Heart right ventricle (tissue), 16 donors: ENCODE data around the gene MESP2. TPM values are rescaled to one million over a fixed set of nuclear protein-coding genes. Genes with fewer than 3 reads are reported as not detected.

Experiments used
- ATAC-seq, 8 donors: fragments of 200-7000 bp; cut with Tn5 transposase; one replicate each; pipeline ENCODE4 v1.9.1; 2020; ENCODE audit warnings: mild to moderate bottlenecking in 8 of 8, moderate library complexity in 8 of 8, moderate number of reproducible peaks in 1 of 8
- DNase-seq, 2 donors: peaks; one replicate each; pipeline ENCODE4 v3.0.0-alpha.2; 2020
- H3K27ac ChIP-seq, 10 donors: fragments of 200-600 bp; sonication (generic) in 2 of 10; one replicate each; pipeline versions ENCODE4 v1.5.0 to v1.8.0; 2020 to 2022; ENCODE audit warnings: mild to moderate bottlenecking in 3 of 10
- H3K27me3 ChIP-seq, 7 donors: fragments of 200-600 bp; one replicate each; pipeline ENCODE4 v1.8.0; 2021 to 2022; ENCODE audit warnings: mild to moderate bottlenecking in 2 of 7
- H3K36me3 ChIP-seq, 9 donors: fragments of 200-600 bp; sonication (generic) in 1 of 9; one replicate each; pipeline versions ENCODE4 v1.5.0 to v1.8.0; 2020 to 2022; ENCODE audit warnings: mild to moderate bottlenecking in 2 of 9
- H3K4me1 ChIP-seq, 9 donors: fragments of 200-600 bp; sonication (generic) in 1 of 9; one replicate each; pipeline versions ENCODE4 v1.5.0 to v1.8.0; 2020 to 2022; ENCODE audit warnings: mild to moderate bottlenecking in 4 of 9
- H3K4me3 ChIP-seq, 10 donors: fragments of 200-600 bp; sonication (generic) in 2 of 10; one replicate each; pipeline versions ENCODE4 v1.5.0 to v1.8.0; 2020 to 2022; ENCODE audit warnings: mild to moderate bottlenecking in 7 of 10, moderate library complexity in 2 of 10
- H3K9me3 ChIP-seq, 11 donors: fragments of 200-600 bp in 10 of 11; sonication (generic) in 2 of 11; one replicate each; pipeline versions ENCODE4 v1.5.0 to v1.8.0; 2013 to 2022; ENCODE audit warnings: mild to moderate bottlenecking in 2 of 11, control low read depth in 1 of 11, moderate library complexity in 1 of 11
- CTCF ChIP-seq, 9 donors: fragments of 200-600 bp; sonication (generic) in 2 of 9; IDR thresholded peaks; one replicate each; pipeline versions ENCODE4 v1.5.0 to v1.8.0; 2021 to 2022; ENCODE audit warnings: antibody characterized with exemption in 9 of 9, mild to moderate bottlenecking in 5 of 9, moderate library complexity in 1 of 9
- WGBS, 2 donors: extraction: QIAGEN DNeasy Blood & Tissue Kit; methylation state at CpG; one replicate each; pipeline ENCODE4 v1.1.7; 2013; ENCODE audit warnings: inconsistent platforms in 1 of 2; 5-methylcytosine and 5-hydroxymethylcytosine counted together
- intact Hi-C, 10 donors: fragments of 100-400 bp; cut with DNase I; formaldehyde crosslinking; loops; one replicate each; pipeline versions ENCODE4 v1.11.1 to v1.14.2; 2022
- polyA plus RNA-seq, 2 donors: library from polyadenylated mRNA; stranded (reverse); fragments of 200-250 nt; gene quantifications; one replicate each; pipeline ENCODE4 v1.2.3, GENCODE V29; 2013
- total RNA-seq, 10 donors: library from RNA; stranded (reverse); fragmentation: NEBNext Ultra II Directional in 3 of 10; extraction: Animal tissue kit (Norgen Biotek cat#: 25700) in 3 of 10; gene quantifications; one replicate each; pipeline versions ENCODE4 v1.2.1 to v1.2.4, GENCODE V29; 2021 to 2023
- donor health status: Arrhythmogenic right ventricular cardiomyopathy.
- donor health status: ischemic (EF 13 %, LVEDD 7.1; RV severe dilation, severe dysfunction).
- donor health status: healthy with polysubstance abuse.
- donor health status: DM: no; HTN: yes; CAD: no.
- donor health status: DM: no; HTN: no; CAD: no.
- donor health status: ischemic (EF 25% LVEDD 6.9; RV normal size, moderate dysfunction).
- donor health status: ischemic (EF 25% LVEDD 5.7; RV mildly dilated, moderate dysfunction).
- donor health status: healthy.
- donor health status: DM: yes; HTN: yes; CAD: no.
- donor health status: Ischemic cardiomyopathy.
- donor health status: ischemic (EF 35%, LVEDD 5.7; RV mildly dilated, moderate dysfunction).
- donor health status: nonischemic (EF 11% LVEDD 7.7; RV severe dilation, severe dysfunction).
- donor health status: DM: yes; HTN: yes; CAD: no.
- donor health status: PGD.
- donor health status: ischemic (EF 29% LVEDD 5.4; RV normal size, mild dysfunction).
- donor health status: nonischemic (EF 23%, LVEDD 6.1; RV moderate dilation, normal function).

The MESP2 gene
- total and polyA plus RNA-seq, 12 donors, result 0.04 to 0.73 (median 0.32) TPM; not detected in 5

GRCh38 chr15:89735773-89736172 is 40.4 kb upstream of the MESP2 start:
- peaks cover 0 to 17% (median 8%) of the 10 kb centered on the region in 7 donors for H3K27me3 ChIP-seq
- TF ChIP-seq CTCF (IDR thresholded peaks at IDR 0.05), result no peak
- intact Hi-C loops, result loop anchor here in 2 of 10 donors (5.0 to 10.0 kb wide), 2 partner anchors 81 to 88 kb away; partner anchors contain the start of gene KIF7 (in 1 of the 2)
- no peak overlapping the region for H3K27ac ChIP-seq
- WGBS, 2 donors, result 40 to 42% methylated on average over 4 of the region's 4 CpGs
- peaks cover 0 to 4% (median 0%) of the 10 kb centered on the region in 9 donors for H3K4me1 ChIP-seq
- DNase-seq (no peak), ATAC-seq (no peak)
- no peaks in the 10 kb centered on the region for H3K9me3 ChIP-seq
- H3K36me3 ChIP-seq, result no peaks in the 10 kb centered on the region
- no peak overlapping the region for H3K4me3 ChIP-seq

- intact Hi-C loops, result loop anchor here in 1 of 10 donors (5.0 kb wide), 1 partner anchor 132 kb away; no protein-coding TSS in a partner anchor
- peaks cover 0 to 4% (median 0%) of the 10 kb centered on the region in 9 donors for H3K4me1 ChIP-seq
- H3K4me3 ChIP-seq, result no peak overlapping the region
- ATAC-seq (peak; percentile 73 to 89 (median 82)), DNase-seq (peak in 1 of 2 donors; percentile 61)
- H3K9me3 ChIP-seq, result no peaks in the 10 kb centered on the region
- H3K27me3 ChIP-seq, result peaks cover 0 to 19% (median 6%) of the 10 kb centered on the region in 7 donors
- 3 to 4% methylated on average over 8 of the region's 8 CpGs for WGBS, 2 donors
- no peaks in the 10 kb centered on the region for H3K36me3 ChIP-seq
- TF ChIP-seq CTCF (IDR thresholded peaks at IDR 0.05), result peak; percentile 77 to 93 (median 88)
- no peak overlapping the region for H3K27ac ChIP-seq
Observed at GRCh38 chr15:89740137-89740536, 36.0 kb upstream of the MESP2 start.

- no peaks in the 10 kb centered on the region for H3K36me3 ChIP-seq
- TF ChIP-seq CTCF (IDR thresholded peaks at IDR 0.05), result no peak
- DNase-seq (no peak), ATAC-seq (no peak)
- H3K27ac ChIP-seq, result no peak overlapping the region
- no peaks in the 10 kb centered on the region for H3K9me3 ChIP-seq
- 80 to 88% methylated on average over 8 of the region's 8 CpGs for WGBS, 2 donors
- H3K27me3 ChIP-seq, result peaks cover 0 to 22% (median 13%) of the 10 kb centered on the region in 7 donors
- intact Hi-C loops, result loop anchor here in 1 of 10 donors (5.0 kb wide), 1 partner anchor 129 kb away; no protein-coding TSS in a partner anchor
- H3K4me3 ChIP-seq, result no peak overlapping the region
- H3K4me1 ChIP-seq, result peaks cover 0 to 4% (median 0%) of the 10 kb centered on the region in 9 donors
Observed at GRCh38 chr15:89743011-89743410, 33.1 kb upstream of the MESP2 start.

GRCh38 chr15:89743594-89743993 is 32.5 kb upstream of the MESP2 start:
- Histone ChIP-seq H3K9me3 (no peaks in the 10 kb centered on the region), H3K4me1 (peaks cover 0 to 4% (median 0%) of the 10 kb centered on the region in 9 donors), H3K36me3 (no peaks in the 10 kb centered on the region), H3K27ac (no peak overlapping the region), H3K4me3 (no peak overlapping the region), H3K27me3 (peaks cover 0 to 28% (median 19%) of the 10 kb centered on the region in 7 donors)
- DNase-seq, result no peak
- WGBS, 2 donors, result 84% methylated on average over 8 of the region's 8 CpGs
- intact Hi-C loops, result loop anchor here in 1 of 10 donors (5.0 kb wide), 1 partner anchor 129 kb away; no protein-coding TSS in a partner anchor
- TF ChIP-seq CTCF (IDR thresholded peaks at IDR 0.05), result no peak
- no peak for ATAC-seq
